Astrocyte of the cerebellum (primary cell): Measurements from ENCODE around the gene CRLF1.
"Not testable (repeated sequence)": the region's sequence is repeated elsewhere in the genome, so short reads cannot be mapped to it uniquely, and the experiment has no call there.

Source experiments
- DNase-seq: peaks from one replicate; pipeline ENCODE4 v3.0.0-alpha.2; 2011; ENCODE audit warnings: low read depth
- H3K4me3 ChIP-seq: 2 replicates; pipeline ENCODE4 v1.5.1; 2011; ENCODE audit warnings: mild to moderate bottlenecking, low read depth, low read length, moderate library complexity
- CTCF ChIP-seq: IDR thresholded peaks from 2 replicates; pipeline ENCODE4 v1.5.1; 2012; ENCODE audit warnings: low read length, low read depth, moderate library complexity, mild to moderate bottlenecking; ENCODE audit errors: missing control alignments
- in situ Hi-C: cut with HindIII; loops from 2 replicates; pipeline ENCODE4 v1.10.0; 2017; ENCODE audit warnings: low sequenced_read_pairs

The CRLF1 gene

GRCh38 chr19:18601875-18602274, 4.7 kb downstream of the CRLF1 start:
- no peak for DNase-seq
- H3K4me3 ChIP-seq = no peak overlapping the region
- in situ Hi-C loops = no loop called here

DNA sequence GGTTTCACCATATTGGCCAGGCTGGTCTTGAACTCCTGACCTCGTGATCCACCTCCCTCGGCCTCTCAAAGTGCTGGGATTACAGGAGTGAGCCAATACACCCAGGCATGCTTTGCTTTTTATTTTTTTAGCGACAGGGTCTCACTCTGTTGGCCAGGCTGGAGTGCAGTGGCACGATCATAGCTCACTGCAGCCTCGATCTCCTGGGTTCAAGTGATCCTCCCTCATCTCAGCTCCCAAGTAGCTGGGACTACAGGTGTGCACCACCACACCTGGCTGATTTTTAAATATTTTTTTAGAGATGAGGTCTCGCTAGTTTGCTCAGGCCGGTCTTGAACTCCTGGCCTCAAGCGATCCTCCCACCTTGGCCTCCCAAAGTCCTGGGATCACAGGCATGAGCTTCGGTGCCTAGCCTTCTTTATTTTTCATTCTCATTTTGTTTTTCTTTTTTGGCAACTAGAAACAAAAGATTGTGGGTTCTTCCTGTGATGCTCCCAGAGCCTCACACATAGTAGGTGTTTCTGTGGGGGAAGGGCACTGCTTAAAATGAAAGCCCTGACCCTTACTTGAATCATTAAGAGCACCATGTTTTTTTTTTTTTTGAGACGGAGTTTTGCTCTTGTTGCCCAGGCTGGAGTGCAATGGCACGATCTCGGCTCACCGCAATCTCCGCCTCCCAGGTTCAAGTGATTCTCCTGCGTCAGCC, 5.8 kb downstream of the CRLF1 start:
- H3K4me3 ChIP-seq, DNase-seq, in situ Hi-C loops: not testable (repeated sequence)

More at GRCh38 chr19:18601875-18602274, 4.7 kb downstream of the CRLF1 start:
- no peak for TF ChIP-seq CTCF

DNA sequence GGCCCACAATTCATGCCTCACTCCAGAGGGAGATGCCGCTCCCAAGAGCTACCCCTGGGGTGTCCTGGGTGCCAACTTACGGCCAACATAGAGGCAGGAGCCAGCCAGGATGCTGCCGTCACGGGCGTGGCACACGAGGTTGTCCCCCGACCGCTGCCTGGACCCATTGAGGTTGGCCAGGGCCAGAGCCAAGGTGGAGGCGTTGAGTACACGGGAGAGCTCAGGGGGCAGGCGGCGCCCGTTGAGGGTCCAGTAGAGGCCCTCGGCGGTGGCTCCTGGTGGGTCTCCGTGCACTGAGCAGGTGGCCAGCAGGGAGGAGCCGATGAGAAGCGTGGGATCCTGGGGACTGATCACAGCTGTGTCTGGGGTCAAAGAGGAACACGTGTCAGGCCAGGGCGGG, 7.1 kb downstream of the CRLF1 start:
- in situ Hi-C loops = loop anchor here (5.0 to 25.0 kb wide), 2 partner anchors 73 to 238 kb away; partner anchors contain the start of gene UPF1
- no peak for DNase-seq
- no peak for TF ChIP-seq CTCF
- no peak overlapping the region for H3K4me3 ChIP-seq

DNA sequence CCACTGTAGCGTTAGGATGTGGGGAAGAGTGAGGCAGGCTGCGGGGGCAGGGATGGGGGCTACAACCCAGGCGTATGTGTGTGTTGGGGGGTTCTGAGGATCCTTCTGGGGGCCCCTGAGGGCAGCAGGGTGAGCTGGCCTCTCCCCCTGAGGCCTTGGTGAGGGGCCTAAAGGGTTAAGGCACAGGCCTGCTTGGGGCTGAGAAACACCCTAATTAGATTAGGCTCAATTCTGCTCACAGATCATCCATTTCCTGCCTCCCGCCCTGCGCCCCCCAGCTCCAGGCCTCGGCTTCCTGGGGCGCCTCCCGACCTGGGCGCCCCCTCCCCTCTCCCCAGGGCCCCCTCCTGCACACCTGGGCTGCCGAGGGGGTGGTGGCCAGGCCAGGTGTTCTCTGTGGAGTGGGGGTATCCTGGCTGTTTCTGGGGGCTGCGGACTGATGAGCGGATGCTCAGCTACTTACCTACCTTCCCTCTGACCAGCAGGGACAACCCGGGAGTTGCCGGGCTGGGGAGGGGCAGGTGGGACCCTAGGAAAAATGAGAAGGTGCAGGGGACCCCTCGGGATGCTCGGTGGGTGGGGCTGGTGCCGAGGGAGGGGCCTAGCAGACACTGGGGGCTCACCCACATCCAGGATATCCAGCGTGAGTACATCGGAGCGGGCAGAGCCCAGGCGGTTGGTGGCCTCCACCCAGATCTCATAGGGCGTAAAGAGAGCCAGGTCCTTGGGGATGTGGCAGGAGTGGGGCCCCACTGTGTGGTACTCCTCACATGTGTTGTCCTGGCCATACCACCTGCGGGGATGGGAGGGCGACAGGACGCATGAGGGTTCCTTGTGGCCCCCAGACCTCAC, 8.6 kb downstream of the CRLF1 start:
- in situ Hi-C loops = loop anchor here (5.0 to 25.0 kb wide), 2 partner anchors 74 to 239 kb away; partner anchors contain the start of gene UPF1
- H3K4me3 ChIP-seq = no peak overlapping the region
- TF ChIP-seq CTCF = no peak
- DNase-seq = no peak

DNA sequence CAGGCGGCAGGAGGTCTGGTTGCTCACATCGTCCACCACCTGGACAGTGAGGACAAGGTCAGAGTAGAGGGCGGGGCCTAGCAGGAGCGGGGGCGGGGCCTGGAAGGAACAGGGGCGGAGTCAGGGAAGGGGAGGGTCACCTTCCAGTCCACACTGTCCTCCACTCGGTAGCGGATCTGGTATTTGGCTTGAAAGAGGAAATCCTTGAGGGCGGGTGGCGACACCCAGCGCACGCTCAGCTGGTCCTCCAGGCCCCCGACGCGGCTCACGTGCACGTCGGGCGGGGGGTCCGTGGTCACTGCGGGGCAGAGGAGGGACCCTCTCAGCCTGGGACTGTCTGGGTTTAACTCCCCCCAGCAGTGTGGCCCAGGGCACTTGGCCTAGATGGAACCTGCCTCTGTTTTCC, 9.8 kb downstream of the CRLF1 start:
- no peak for TF ChIP-seq CTCF
- in situ Hi-C loops = loop anchor here (5.0 to 25.0 kb wide), 2 partner anchors 76 to 241 kb away; partner anchors contain the start of gene UPF1
- no peak for DNase-seq
- no peak overlapping the region for H3K4me3 ChIP-seq

DNA sequence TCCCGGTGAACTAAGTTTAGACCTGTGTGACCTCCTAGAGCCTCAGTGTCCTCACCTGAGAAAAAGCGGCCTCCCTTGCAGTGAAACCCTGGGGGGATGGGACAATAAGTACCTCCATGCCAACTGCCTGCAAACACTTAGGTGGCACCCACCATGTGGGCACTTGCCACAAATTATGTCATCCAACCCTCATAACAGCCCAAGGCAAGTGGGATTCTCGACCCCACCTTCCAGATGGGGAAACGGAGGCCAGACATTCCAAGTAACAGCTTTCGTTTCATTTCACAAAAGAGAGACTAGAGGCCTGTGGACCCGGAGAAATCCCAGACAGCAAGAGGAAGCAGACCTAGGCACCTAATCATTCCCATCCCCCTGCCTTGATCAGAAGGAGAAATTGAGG, 11.1 kb downstream of the CRLF1 start:
- DNase-seq = no peak
- TF ChIP-seq CTCF = no peak
- in situ Hi-C loops = loop anchor here (5.0 to 25.0 kb wide), 2 partner anchors 77 to 242 kb away; partner anchors contain the start of gene UPF1
- no peak overlapping the region for H3K4me3 ChIP-seq
